Stimulated activated CD8-positive, alpha-beta memory T cell treated with anti-CD3 and anti-CD28 coated beads, Interleukin-15, amount 100 ng/mL, for 48 hours (primary cell): ENCODE data around the gene SIGLEC12.
"Not testable (repeated sequence)": the region's sequence is repeated elsewhere in the genome, so short reads cannot be mapped to it uniquely, and the experiment has no call there.

Experiments
- DNase-seq, 2 donors: peaks; one replicate each; pipeline ENCODE4 v3.0.0-alpha.2; 2020; ENCODE audit warnings: low read depth in 2 of 2

SIGLEC12 gene

DNA sequence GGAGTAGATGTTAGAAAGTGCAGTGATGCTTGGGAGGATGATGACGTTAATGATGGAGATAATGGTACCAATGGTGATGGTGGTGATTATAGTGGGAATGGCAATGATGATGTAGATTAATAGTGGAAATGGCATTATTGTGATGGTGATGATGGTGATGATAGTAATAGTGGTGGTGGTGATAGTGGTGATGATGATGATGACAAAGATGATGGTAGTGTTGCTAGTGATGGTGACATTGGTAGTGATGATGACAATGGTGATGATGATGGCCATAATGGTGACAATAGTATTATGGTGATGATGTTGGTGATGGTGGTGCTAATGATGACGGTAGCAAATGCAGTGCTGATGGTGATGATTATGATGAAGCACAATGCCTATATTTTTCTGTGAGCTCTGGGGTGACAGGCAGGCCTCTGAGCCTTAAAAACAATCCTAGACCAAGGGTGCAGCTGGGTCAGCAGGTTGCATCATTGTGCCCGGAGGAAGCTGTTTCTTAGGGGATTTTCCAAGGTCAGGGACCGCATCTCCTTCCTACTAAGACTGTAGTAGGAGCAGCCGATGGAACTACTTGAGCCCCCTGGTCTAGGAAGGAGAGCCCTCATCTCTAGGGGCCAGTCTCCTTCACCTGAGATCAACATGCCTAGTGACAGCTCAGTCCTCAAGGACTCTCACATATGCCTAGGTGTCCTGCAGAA is 15.5 kb downstream of the SIGLEC12 start:
- no peak for DNase-seq

GRCh38 chr19:51480590-51480989 is 21.0 kb downstream of the SIGLEC12 start:
- DNase-seq: no peak

DNA sequence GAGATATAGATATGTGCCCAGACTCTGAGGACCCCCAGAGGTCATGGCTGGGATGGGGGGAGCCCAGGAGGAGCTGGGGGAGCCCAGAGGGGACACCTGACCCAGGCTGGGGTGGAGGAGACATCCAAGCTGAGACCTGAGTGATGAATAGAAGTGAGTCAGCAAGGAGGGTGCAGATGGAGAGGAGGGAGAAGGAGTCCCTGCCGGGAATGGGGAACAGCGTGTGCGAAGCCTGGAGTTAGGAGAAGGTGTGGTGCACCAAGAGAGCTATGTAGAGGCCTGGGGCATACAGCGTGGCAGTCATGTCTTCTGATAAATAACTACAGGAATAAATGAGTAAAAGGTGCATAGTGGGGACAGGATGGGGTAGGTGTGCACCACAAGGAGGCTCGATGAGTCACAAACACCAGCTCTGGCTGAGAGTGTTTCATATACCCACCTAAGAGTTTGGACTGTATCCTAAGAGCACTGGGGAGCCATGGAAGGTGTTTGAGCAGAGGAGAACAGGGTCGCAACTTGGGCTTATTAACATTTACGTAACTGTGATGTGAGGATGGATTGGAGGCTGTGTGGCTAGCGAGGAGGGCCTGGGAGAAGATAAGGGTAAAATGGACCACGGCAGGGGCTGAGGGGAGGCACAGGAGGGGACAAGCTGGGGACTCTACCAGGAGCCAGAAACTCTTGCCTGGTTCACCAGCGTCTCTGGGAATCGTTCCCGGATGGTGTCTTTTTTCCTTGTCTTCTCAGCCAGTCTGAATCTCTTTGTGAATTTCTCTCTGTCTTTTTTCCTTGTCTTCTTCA is 21.9 kb downstream of the SIGLEC12 start:
- peak; percentile 20 to 35 for DNase-seq

- DNase-seq: no peak
Observed at GRCh38 chr19:51478381-51479234, 23.0 kb downstream of the SIGLEC12 start, which contains the start of gene CEACAM18. TSS of gene CEACAM18 (plus strand) at chr19:51478539.

- no peak for DNase-seq
Observed at GRCh38 chr19:51477344-51477743, 24.3 kb downstream of the SIGLEC12 start.

DNA sequence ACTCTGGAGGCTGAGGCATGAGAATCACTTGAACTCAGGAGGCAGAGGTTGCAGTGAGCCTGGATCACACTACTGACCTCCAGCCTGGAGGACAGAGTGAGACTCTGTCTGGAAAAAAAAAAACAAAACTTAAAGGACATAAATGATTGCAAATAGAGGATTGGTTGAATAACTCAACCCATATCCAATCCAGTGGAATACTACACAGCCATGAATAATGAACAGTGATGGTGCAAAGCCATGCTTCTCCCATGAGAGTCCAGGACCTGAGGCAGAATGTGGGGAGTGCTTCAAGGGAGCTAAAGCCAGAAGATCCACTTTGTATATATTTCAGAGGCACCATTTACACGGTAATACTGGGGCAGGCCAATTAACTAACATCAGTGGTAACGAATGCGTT is 25.4 kb downstream of the SIGLEC12 start:
- no peak for DNase-seq

- DNase-seq: peak; percentile 69 to 70
Observed at GRCh38 chr19:51473009-51473707, 28.4 kb downstream of the SIGLEC12 start.

- no peak for DNase-seq
Observed at GRCh38 chr19:51472607-51473006, 29.0 kb downstream of the SIGLEC12 start.

GRCh38 chr19:51471527-51471926 is 30.1 kb downstream of the SIGLEC12 start:
- DNase-seq: no peak

GRCh38 chr19:51470966-51471365 is 30.6 kb downstream of the SIGLEC12 start:
- DNase-seq: no peak

DNA sequence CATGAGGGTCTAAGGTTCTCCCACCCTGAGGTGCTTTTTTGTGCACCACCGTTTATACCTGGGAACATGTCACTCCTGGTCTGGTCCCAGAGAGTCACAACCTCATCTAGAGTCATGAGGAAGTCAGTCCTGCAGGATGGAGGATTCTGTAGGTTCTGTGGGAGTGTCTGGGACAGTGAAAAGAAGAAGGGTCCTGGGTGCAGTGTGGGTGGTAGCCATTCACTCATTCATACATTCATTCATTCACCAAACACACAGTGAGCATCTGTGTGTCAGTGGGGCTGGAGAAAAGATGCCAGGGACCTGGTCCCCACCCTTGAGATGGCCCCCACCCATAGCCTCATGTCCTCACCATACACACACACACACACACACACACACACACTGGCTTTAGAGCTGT is 32.0 kb downstream of the SIGLEC12 start:
- no peak for DNase-seq

DNA sequence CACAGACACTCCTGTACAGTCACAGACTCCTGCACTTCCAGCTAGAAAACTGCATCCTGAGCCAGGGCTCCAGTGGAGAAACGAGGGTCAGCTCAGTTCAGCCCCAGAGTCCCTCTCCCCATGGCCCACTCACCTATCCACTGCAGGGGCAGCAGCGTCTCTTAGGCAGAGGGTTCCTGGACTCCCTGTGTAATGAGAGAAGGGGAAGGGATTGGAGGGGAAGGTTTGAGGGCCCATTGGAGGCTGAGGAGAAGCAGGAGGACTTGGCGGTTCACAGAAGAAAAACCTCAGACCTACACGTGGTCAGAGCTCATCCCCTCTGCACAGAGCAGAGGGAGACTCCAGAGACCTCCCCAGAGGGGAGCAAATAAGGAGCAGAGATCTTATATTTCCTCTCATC is 32.4 kb downstream of the SIGLEC12 start:
- no peak for DNase-seq

DNA sequence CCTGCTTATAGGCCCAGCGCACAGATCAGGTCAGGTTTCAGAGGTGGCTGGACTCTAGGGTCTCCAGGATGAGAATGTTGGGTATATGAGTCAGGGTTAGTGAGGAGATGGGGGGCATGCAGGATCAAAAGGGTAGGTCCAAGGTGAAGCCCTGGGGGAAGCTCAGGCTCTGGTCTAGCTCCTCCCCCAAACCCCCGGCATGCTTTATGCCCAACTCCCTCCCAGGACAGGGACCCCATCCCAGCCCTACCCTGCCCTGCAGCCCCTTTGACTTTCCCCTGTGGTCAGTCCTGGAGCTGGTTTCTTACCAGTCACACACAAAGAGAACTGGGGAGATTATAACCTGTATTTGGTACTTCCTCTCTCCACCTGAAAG is 33.1 kb downstream of the SIGLEC12 start:
- no peak for DNase-seq

GRCh38 chr19:51467864-51468544 is 33.6 kb downstream of the SIGLEC12 start:
- DNase-seq: no peak

- no peak for DNase-seq
Observed at GRCh38 chr19:51466723-51467122, 34.9 kb downstream of the SIGLEC12 start.

GRCh38 chr19:51463976-51464581 is 37.5 kb downstream of the SIGLEC12 start:
- not testable (repeated sequence) for DNase-seq

- DNase-seq: no peak
Observed at GRCh38 chr19:51462681-51463080, 38.9 kb downstream of the SIGLEC12 start.

GRCh38 chr19:51462276-51462675 is 39.3 kb downstream of the SIGLEC12 start:
- DNase-seq: no peak

- DNase-seq: no peak
Observed at GRCh38 chr19:51461723-51462161, 39.9 kb downstream of the SIGLEC12 start.

DNA sequence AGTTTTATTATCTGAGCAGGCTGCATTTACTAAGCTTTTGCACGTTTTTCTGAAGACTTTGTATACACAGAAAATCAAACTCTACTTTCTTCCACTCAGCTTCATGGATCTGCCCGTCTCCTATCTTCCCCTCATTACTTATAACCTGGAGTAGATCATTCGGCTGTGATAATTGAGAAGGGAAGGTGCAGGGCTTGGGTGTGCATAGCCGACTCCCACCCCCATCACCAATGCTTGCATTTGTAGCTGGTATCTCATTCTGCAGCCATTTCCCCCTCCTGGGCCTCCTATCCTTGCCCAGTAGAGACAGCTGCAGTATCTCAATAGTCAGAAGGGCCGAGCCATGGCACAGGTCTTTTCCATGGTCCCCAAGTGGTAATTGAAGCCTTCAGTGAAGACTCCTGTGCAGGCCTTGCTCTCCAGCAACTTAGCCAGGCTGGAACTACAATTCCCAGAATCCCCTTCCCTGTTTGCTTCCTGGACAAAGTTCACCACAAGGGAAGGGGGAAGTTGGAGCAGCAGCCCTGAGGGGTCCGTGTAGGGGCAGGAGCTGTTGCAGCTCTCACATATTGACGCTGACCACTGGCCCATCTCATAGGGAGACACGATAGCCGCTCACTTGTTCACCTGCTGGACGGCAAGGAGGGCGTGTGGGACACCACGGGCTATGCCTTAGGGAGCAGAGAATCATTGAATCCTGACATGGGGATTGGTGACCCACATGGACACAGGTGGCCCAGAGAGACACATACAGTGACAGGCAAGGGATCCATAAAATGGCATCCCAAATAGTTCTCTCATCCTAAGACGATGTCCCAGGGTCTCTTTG is 41.2 kb downstream of the SIGLEC12 start:
- DNase-seq: no peak
